Measurements from ENCODE around the gene YWHAG. TPM values are rescaled to one million over a fixed set of nuclear protein-coding genes. Genes with fewer than 3 reads are reported as not detected.
A peak's percentile ranks its signal among the peaks of the same experiment; 100 is the strongest.

YWHAG gene
- total RNA-seq, 1 experiment from 2014 or later, result 192 TPM

GRCh38 chr7:76393116-76394031, 34.6 kb upstream of the YWHAG start (continued):
- TF ChIP-seq ATF6 (CRISPR knock-in tag; IDR thresholded peaks at IDR 0.05) (no peak), GTF2I (CRISPR knock-in tag; conservative IDR thresholded peaks at IDR 0.05) (no peak), ZNF512 (CRISPR knock-in tag; IDR thresholded peaks at IDR 0.05; ENCODE audit: borderline replicate concordance) (no peak), PRRX2 (CRISPR knock-in tag; IDR thresholded peaks at IDR 0.05) (no peak), ZNF416 (CRISPR knock-in tag; IDR thresholded peaks at IDR 0.05) (no peak), ARID4B (CRISPR knock-in tag; IDR thresholded peaks at IDR 0.05; ENCODE audit: borderline replicate concordance) (0 out of 2 replicates have a peak, but pooled peaks have one; percentile 63), ZNF232 (CRISPR knock-in tag; IDR thresholded peaks at IDR 0.05) (no peak; the same call in none of the 2 replicates), FOXK1 (CRISPR knock-in tag; IDR thresholded peaks at IDR 0.05) (peak; percentile 79), CDX4 (CRISPR knock-in tag; IDR thresholded peaks at IDR 0.05; ENCODE audit: borderline replicate concordance) (no peak), NFE2L1 (CRISPR knock-in tag; IDR thresholded peaks at IDR 0.05) (peak; percentile 71; the same call in 1 of the 2 replicates), SOX15 (CRISPR knock-in tag; IDR thresholded peaks at IDR 0.05) (no peak), JAZF1 (CRISPR knock-in tag; IDR thresholded peaks at IDR 0.05) (no peak), MXD4 (CRISPR knock-in tag; IDR thresholded peaks at IDR 0.05; ENCODE audit: borderline replicate concordance) (no peak), SP1 (CRISPR knock-in tag; conservative IDR thresholded peaks at IDR 0.05) (peak; percentile 81), CREM (CRISPR knock-in tag; IDR thresholded peaks at IDR 0.05) (peak; percentile 58; the same call in 1 of the 2 replicates), CREB1 (CRISPR knock-in tag; IDR thresholded peaks at IDR 0.05) (no peak), FOXP1 (CRISPR knock-in tag; IDR thresholded peaks at IDR 0.05; ENCODE audit: borderline replicate concordance) (peak; percentile 98), FOXJ3 (CRISPR knock-in tag; IDR thresholded peaks at IDR 0.05; ENCODE audit: borderline replicate concordance) (no peak), IRF1 (CRISPR knock-in tag; IDR thresholded peaks at IDR 0.05) (peak; percentile 93), CBFB (CRISPR knock-in tag; IDR thresholded peaks at IDR 0.05; ENCODE audit: low read depth) (no peak), NFYB (CRISPR knock-in tag; conservative IDR thresholded peaks at IDR 0.05; ENCODE audit: low read depth) (peak; percentile 27; the same call in 1 of the 2 replicates), RORB (CRISPR knock-in tag; IDR thresholded peaks at IDR 0.05) (no peak), TP53 (CRISPR knock-in tag; IDR thresholded peaks at IDR 0.05) (no peak), OVOL2 (CRISPR knock-in tag; IDR thresholded peaks at IDR 0.05; ENCODE audit: borderline replicate concordance) (no peak), KAT7 (CRISPR knock-in tag; IDR thresholded peaks at IDR 0.05; ENCODE audit: borderline replicate concordance) (peak; percentile 97), NFATC4 (CRISPR knock-in tag; IDR thresholded peaks at IDR 0.05) (no peak), FOXP4 (CRISPR knock-in tag; IDR thresholded peaks at IDR 0.05) (peak; percentile 93)
- TF ChIP-seq, protein P1, sequence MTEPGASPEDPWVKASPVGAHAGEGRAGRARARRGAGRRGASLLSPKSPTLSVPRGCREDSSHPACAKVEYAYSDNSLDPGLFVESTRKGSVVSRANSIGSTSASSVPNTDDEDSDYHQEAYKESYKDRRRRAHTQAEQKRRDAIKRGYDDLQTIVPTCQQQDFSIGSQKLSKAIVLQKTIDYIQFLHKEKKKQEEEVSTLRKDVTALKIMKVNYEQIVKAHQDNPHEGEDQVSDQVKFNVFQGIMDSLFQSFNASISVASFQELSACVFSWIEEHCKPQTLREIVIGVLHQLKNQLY (CRISPR knock-in tag; IDR thresholded peaks at IDR 0.05), result peak; percentile 79; the same call in 1 of the 2 replicates
